ENCODE data around the gene HACD2.

The HACD2 gene

DNA sequence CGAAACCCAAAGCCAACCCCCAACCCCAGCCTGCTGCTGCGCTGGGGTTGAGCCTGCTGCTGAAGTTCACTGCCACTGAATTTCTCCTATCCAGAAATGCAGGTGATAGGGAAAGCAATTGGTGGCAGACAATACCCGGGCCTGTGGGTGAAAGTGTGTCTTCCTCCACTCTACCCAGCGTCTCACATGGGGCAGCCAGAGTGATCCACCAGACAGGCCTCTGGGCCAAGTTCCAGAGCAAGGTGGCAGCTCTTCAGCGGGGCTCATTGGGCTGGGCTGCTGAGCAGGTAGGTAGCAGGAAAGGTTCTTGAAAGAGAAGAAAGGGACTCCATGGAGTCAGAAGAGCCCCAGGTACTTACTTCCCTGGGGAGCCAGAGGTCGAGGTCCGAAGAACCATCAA lies 141.9 kb downstream of the HACD2 start:
- CTCF ChIA-PET = no interaction called here
- TF ChIP-seq KLF1 (tag by site-specific recombination; IDR thresholded peaks at IDR 0.05) (no peak), ZFHX2 (tag by site-specific recombination; conservative IDR thresholded peaks at IDR 0.05) (no peak)
- H3K27ac ChIP-seq (ENCODE audit: extremely low read depth, low read depth, low read length) = no peak overlapping the region
- POLR2A ChIA-PET = no interaction called here
- no peaks in the 10 kb centered on the region for H3K4me1 ChIP-seq (ENCODE audit: control insufficient read depth, insufficient read depth, low read length)
- no peaks in the 10 kb centered on the region for H3K9me3 ChIP-seq (ENCODE audit: control insufficient read depth, insufficient read depth, low read depth, low read length)
- H3K4me3 ChIP-seq (ENCODE audit: low read depth, low read length) = no peak overlapping the region
- H3K36me3 ChIP-seq (ENCODE audit: control insufficient read depth in 2 of 2, insufficient read depth in 1 of 2, low read length in 2 of 2) = no peaks in the 10 kb centered on the region

DNA sequence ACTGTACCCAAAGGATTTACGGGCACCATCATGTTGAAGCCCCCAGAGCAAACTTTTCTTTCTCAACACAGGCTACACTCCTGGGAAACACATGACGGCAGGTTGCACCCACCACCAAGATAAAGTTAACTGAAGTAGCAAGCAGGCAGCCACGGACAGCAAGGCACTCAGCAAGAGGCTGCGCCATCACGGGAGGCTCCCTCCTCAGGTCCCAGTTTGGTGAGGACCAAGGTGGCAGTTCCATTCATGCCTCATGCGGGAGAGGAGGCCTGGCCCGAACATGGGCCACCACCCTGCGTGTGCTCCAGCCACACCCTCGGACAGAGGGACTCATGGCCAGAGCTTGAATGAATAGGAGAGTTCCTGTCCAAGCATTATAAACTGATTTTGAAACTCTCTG lies 142.7 kb downstream of the HACD2 start:
- Histone ChIP-seq H3K4me1 (ENCODE audit: control insufficient read depth, insufficient read depth, low read length) (no peaks in the 10 kb centered on the region), H3K27ac (ENCODE audit: extremely low read depth, low read depth, low read length) (no peak overlapping the region), H3K9me3 (ENCODE audit: control insufficient read depth, insufficient read depth, low read depth, low read length) (no peaks in the 10 kb centered on the region), H3K36me3 (ENCODE audit: control insufficient read depth in 2 of 2, insufficient read depth in 1 of 2, low read length in 2 of 2) (no peaks in the 10 kb centered on the region), H3K4me3 (ENCODE audit: low read depth, low read length) (no peak overlapping the region)
- TF ChIP-seq, protein P1, sequence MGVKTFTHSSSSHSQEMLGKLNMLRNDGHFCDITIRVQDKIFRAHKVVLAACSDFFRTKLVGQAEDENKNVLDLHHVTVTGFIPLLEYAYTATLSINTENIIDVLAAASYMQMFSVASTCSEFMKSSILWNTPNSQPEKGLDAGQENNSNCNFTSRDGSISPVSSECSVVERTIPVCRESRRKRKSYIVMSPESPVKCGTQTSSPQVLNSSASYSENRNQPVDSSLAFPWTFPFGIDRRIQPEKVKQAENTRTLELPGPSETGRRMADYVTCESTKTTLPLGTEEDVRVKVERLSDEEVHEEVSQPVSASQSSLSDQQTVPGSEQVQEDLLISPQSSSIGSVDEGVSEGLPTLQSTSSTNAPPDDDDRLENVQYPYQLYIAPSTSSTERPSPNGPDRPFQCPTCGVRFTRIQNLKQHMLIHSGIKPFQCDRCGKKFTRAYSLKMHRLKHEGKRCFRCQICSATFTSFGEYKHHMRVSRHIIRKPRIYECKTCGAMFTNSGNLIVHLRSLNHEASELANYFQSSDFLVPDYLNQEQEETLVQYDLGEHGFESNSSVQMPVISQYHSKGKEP (tag by site-specific recombination; IDR thresholded peaks at IDR 0.05) = no peak
- TF ChIP-seq IKZF3 (tag by site-specific recombination; IDR thresholded peaks at IDR 0.05) (no peak), ZNF830 (tag by site-specific recombination; IDR thresholded peaks at IDR 0.05; ENCODE audit: low read depth) (no peak), ZNF184 (tag by site-specific recombination; IDR thresholded peaks at IDR 0.05) (no peak)
- ChIA-PET CTCF (no interaction called here), POLR2A (interaction anchor here (0.6 kb wide), 1 partner anchor 1319 kb away, joined by 3 read pairs; no protein-coding TSS in a partner anchor)

Data from HEK293 (cell line).